Vagina (tissue), 2 donors: ENCODE measurements around the gene BCL11A. TPM values are rescaled to one million over a fixed set of nuclear protein-coding genes. Genes with fewer than 3 reads are reported as not detected.

Source experiments
- DNase-seq, 2 donors: peaks; one replicate each; pipeline ENCODE4 v3.0.0-alpha.2; 2017; ENCODE audit errors: extremely low spot score in 2 of 2
- H3K27ac ChIP-seq: fragments of 200-600 bp; sonication (generic); one replicate; pipeline ENCODE4 v1.5.1; 2019
- H3K27me3 ChIP-seq: fragments of 200-600 bp; sonication (generic); one replicate; pipeline ENCODE4 v1.5.1; 2019
- H3K36me3 ChIP-seq, 2 donors: fragments of 200-600 bp; sonication (generic); one replicate each; pipeline ENCODE4 v1.5.1; 2017 to 2019
- H3K4me1 ChIP-seq: fragments of 200-600 bp; sonication (generic); one replicate; pipeline ENCODE4 v1.5.1; 2019
- H3K4me3 ChIP-seq, 2 donors: fragments of 200-600 bp; sonication (generic); 1 replicate in 1 of 2; 2 replicates in 1 of 2; pipeline ENCODE4 v1.5.1; 2016 to 2019
- H3K9me3 ChIP-seq: fragments of 200-600 bp; sonication (generic); one replicate; pipeline ENCODE4 v1.5.1; 2019
- POLR2A ChIP-seq, 2 donors: fragments of 450-650 bp; IDR thresholded peaks; one replicate each; pipeline ENCODE4 v1.6.1; 2017; ENCODE audit warnings: antibody characterized with exemption in 2 of 2, mild to moderate bottlenecking in 2 of 2, moderate library complexity in 2 of 2
- POLR2AphosphoS5 ChIP-seq, 2 donors: sonication (generic); formaldehyde crosslinking; IDR thresholded peaks; one replicate each; pipeline ENCODE4 v1.9.0; 2017; ENCODE audit warnings: antibody characterized with exemption in 2 of 2, mild to moderate bottlenecking in 2 of 2, low read depth in 1 of 2; ENCODE audit not compliant: insufficient read depth in 1 of 2
- intact Hi-C: fragments of 100-400 bp; cut with DNase I; formaldehyde crosslinking; loops from one replicate; pipeline ENCODE4 v1.15.1; 2023
- total RNA-seq: library from RNA; depleted of rRNA; stranded (reverse); fragments of >200 nt; gene quantifications from one replicate; pipeline ENCODE4 v1.2.3, GENCODE V29; 2016
- TF ChIP-seq, protein P1 (sequence below), 3 experiments: fragments of 450-650 bp in 2 of 3; fragments of 200-600 bp in 1 of 3; sonication (generic) in 1 of 3; IDR thresholded peaks; one replicate each; pipeline ENCODE4 v1.5.1; 2017 to 2019; ENCODE audit warnings: antibody characterized with exemption in 3 of 3, mild to moderate bottlenecking in 2 of 3, moderate library complexity in 2 of 3

The BCL11A gene
- total RNA-seq, 1 donor from 2014 or later, result 48.4 TPM

DNA sequence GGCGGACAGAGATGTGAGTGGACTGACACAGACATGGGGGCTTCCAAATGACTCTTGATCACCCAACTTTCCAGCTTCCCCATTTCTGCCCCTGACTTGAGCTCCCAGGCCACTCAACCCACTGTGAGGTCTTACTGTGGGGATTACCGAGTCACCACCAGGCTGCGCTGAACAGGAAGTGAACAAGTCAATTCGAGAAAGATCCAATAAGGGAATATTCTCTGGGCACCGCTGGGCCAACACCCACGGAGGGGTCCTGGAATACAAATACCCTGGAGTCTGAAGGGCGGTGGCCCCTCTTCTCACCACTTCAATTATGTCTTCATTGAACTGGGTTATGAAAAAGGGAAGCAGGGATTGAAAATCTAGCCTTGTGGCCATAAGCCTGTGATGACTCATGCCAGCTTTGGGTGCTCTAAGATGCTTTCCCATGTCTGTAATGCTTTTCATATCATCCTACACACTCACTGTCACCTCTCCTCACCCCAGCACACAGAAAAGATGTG is 37.7 kb downstream of the BCL11A start:
- peak overlapping the region; percentile 39 for H3K27ac ChIP-seq
- no peaks in the 10 kb centered on the region for H3K9me3 ChIP-seq
- H3K27me3 ChIP-seq, result no peaks in the 10 kb centered on the region
- intact Hi-C loops, result no loop called here
- H3K4me3 ChIP-seq, result no peak overlapping the region
- H3K36me3 ChIP-seq, result no peaks in the 10 kb centered on the region
- peak; percentile 61 to 69 for DNase-seq
- H3K4me1 ChIP-seq, result peaks cover 27% of the 10 kb centered on the region
- TF ChIP-seq POLR2A (IDR thresholded peaks at IDR 0.05), result no peak
- TF ChIP-seq, protein P1, sequence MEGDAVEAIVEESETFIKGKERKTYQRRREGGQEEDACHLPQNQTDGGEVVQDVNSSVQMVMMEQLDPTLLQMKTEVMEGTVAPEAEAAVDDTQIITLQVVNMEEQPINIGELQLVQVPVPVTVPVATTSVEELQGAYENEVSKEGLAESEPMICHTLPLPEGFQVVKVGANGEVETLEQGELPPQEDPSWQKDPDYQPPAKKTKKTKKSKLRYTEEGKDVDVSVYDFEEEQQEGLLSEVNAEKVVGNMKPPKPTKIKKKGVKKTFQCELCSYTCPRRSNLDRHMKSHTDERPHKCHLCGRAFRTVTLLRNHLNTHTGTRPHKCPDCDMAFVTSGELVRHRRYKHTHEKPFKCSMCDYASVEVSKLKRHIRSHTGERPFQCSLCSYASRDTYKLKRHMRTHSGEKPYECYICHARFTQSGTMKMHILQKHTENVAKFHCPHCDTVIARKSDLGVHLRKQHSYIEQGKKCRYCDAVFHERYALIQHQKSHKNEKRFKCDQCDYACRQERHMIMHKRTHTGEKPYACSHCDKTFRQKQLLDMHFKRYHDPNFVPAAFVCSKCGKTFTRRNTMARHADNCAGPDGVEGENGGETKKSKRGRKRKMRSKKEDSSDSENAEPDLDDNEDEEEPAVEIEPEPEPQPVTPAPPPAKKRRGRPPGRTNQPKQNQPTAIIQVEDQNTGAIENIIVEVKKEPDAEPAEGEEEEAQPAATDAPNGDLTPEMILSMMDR (IDR thresholded peaks at IDR 0.05), result no peak
- no peak for TF ChIP-seq POLR2AphosphoS5 (IDR thresholded peaks at IDR 0.05; ENCODE audit: insufficient read depth in 1 of 2, low read depth in 1 of 2)

DNA sequence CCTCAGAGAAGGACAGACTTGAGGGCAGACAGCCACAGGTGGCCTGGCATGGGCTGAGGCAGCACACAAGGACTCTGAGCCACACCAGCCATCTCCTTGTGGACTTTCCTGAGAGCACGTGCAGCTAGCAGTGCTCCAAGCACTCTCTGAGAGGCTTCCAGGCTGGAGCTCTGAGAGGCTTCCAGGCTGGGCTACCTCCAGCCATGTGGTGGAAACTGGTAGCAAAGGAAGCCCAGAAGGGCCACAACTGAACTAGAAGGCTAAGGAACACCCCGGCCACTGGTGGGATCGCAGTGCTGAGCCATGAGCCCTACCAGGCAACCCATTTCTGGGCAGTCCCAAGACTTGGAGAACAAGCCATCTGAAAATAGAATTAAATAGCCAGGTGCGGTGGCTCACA is 39.5 kb downstream of the BCL11A start:
- intact Hi-C loops, result no loop called here
- Histone ChIP-seq H3K4me3 (no peak overlapping the region), H3K9me3 (no peaks in the 10 kb centered on the region), H3K36me3 (no peaks in the 10 kb centered on the region), H3K27ac (no peak overlapping the region), H3K4me1 (peaks cover 27% of the 10 kb centered on the region), H3K27me3 (no peaks in the 10 kb centered on the region)
- peak; percentile 42 to 85 for DNase-seq
- no peak for TF ChIP-seq POLR2A (IDR thresholded peaks at IDR 0.05)
- no peak for TF ChIP-seq POLR2AphosphoS5 (IDR thresholded peaks at IDR 0.05; ENCODE audit: insufficient read depth in 1 of 2, low read depth in 1 of 2)
- TF ChIP-seq, protein P1 (IDR thresholded peaks at IDR 0.05), result no peak

DNA sequence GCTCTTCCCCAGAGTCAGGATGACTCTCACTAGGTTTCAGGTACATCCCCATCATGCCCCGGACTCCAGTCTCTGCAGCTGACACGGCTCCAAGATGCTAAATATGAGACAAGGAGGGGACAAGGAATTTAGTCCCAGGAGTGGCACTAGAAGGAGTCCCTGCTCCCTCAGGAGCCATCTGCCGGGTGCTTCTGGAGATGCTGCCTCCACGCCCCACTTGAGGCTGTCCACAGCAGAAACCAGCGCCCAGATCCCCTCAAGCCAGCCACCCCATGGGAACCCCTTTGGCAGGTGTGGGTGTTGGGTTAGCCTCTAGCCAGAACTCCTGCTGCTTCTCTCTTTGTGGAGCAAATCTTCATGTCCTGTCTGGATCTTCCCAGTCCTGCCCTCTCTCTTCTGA is 40.3 kb downstream of the BCL11A start:
- no peaks in the 10 kb centered on the region for H3K9me3 ChIP-seq
- H3K4me3 ChIP-seq, result no peak overlapping the region
- peak overlapping the region; percentile 15 for H3K27ac ChIP-seq
- no peaks in the 10 kb centered on the region for H3K27me3 ChIP-seq
- H3K36me3 ChIP-seq, result no peaks in the 10 kb centered on the region
- intact Hi-C loops, result no loop called here
- peaks cover 32% of the 10 kb centered on the region for H3K4me1 ChIP-seq
- peak; percentile 49 to 71 for DNase-seq
- TF ChIP-seq POLR2A (IDR thresholded peaks at IDR 0.05), result no peak
- no peak for TF ChIP-seq POLR2AphosphoS5 (IDR thresholded peaks at IDR 0.05; ENCODE audit: insufficient read depth in 1 of 2, low read depth in 1 of 2)
- TF ChIP-seq, protein P1 (IDR thresholded peaks at IDR 0.05), result no peak

DNA sequence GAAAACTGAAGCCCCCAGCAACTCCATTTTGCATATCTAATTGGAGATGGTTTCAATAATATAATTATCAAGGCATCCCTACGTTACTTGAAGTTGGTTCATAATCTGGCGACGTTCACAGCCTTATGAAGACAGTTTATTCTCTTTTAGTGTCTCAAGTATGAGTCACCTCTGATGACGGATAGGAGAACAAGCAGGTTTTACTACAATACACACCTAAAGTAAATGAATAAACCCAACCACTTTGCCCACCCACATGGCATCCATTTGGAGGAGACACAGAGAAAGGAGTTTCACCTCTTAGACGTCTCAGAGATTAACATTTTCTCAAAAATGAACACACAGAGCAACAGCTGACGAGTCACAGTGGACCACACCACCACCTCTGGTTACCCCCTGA is 40.8 kb downstream of the BCL11A start:
- intact Hi-C loops, result no loop called here
- Histone ChIP-seq H3K27me3 (no peaks in the 10 kb centered on the region), H3K4me1 (peaks cover 37% of the 10 kb centered on the region), H3K36me3 (no peaks in the 10 kb centered on the region), H3K9me3 (no peaks in the 10 kb centered on the region), H3K27ac (peak overlapping the region; percentile 15), H3K4me3 (no peak overlapping the region)
- DNase-seq, result no peak
- TF ChIP-seq POLR2A (IDR thresholded peaks at IDR 0.05) (no peak), POLR2AphosphoS5 (IDR thresholded peaks at IDR 0.05; ENCODE audit: insufficient read depth in 1 of 2, low read depth in 1 of 2) (peak in 1 of 2 donors; percentile 24)

DNA sequence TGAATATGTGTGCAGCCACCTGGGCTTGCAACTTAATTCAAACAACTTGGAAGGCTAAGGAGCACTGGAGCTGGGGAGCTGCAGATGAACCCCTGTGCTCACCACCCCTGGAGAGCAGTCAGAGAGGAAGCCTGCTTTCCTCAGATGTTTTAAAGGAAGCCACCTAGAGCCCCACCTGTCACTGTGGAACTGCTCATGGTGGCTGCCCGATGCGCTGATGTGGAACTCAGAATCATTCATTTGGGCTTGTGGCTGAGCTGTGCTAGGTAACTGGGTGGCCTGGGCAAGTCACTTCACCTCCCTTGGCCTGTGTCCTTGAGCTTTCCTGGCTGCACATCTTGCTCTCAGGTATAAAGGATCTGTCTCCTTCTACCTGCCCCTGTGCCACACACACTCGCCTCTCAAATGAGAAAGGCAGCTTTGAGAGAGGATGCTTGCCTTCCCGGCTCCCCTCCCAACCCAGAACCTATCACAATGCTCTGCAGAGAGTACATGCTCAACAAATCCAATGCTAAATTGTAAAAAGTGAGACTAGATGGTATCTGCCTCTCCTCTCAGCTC is 41.3 kb downstream of the BCL11A start:
- H3K4me3 ChIP-seq, result no peak overlapping the region
- intact Hi-C loops, result no loop called here
- TF ChIP-seq POLR2AphosphoS5 (IDR thresholded peaks at IDR 0.05; ENCODE audit: insufficient read depth in 1 of 2, low read depth in 1 of 2) (no peak), POLR2A (IDR thresholded peaks at IDR 0.05) (no peak)
- TF ChIP-seq, protein P1 (IDR thresholded peaks at IDR 0.05), result no peak
- DNase-seq, result peak; percentile 54 to 84
- peaks cover 40% of the 10 kb centered on the region for H3K4me1 ChIP-seq
- H3K36me3 ChIP-seq, result no peaks in the 10 kb centered on the region
- H3K27ac ChIP-seq, result no peak overlapping the region
- no peaks in the 10 kb centered on the region for H3K9me3 ChIP-seq
- no peaks in the 10 kb centered on the region for H3K27me3 ChIP-seq
